CD4-positive, alpha-beta memory T cell (primary cell): Measurements from ENCODE around the gene MAPK14. TPM values are rescaled to one million over a fixed set of nuclear protein-coding genes. Genes with fewer than 3 reads are reported as not detected.
A peak's percentile ranks its signal among the peaks of the same experiment; 100 is the strongest.

Experiments
- CTCF ChIA-PET: fragments of 350-600 bp; sonication (Branson Sonifier 250); formaldehyde crosslinking; loops from one replicate; lab custom pipeline; 2021; ENCODE audit warnings: inconsistent platforms; ENCODE audit not compliant: partially characterized antibody; lab: Charles Lee
- POLR2A ChIA-PET: fragments of 350-600 bp; sonication (Branson Sonifier 250); formaldehyde crosslinking; loops from one replicate; lab custom pipeline; 2021; ENCODE audit not compliant: partially characterized antibody; lab: Charles Lee
- DNase-seq, 5 donors: peaks; one replicate each; pipeline versions ENCODE4 v3.0.0 to v3.0.0-alpha.2; 2020 to 2022; ENCODE audit warnings: mixed read lengths in 1 of 5
- H3K27ac ChIP-seq: one replicate; pipeline ENCODE4 v1.7.0; 2013; ENCODE audit warnings: low read depth, low read length
- H3K27me3 ChIP-seq: 2 replicates; pipeline ENCODE4 v1.7.0; 2013; ENCODE audit warnings: mild to moderate bottlenecking, low read length, moderate library complexity; ENCODE audit not compliant: insufficient read depth
- H3K36me3 ChIP-seq: 2 replicates; pipeline ENCODE4 v1.7.0; 2013; ENCODE audit warnings: mild to moderate bottlenecking, low read length, moderate library complexity; ENCODE audit not compliant: insufficient read depth
- H3K4me1 ChIP-seq: 2 replicates; pipeline ENCODE4 v1.7.0; 2013; ENCODE audit warnings: mild to moderate bottlenecking, low read length, moderate library complexity; ENCODE audit not compliant: insufficient read depth
- H3K4me3 ChIP-seq, 2 donors: one replicate each; pipeline ENCODE4 v1.7.0; 2013; ENCODE audit warnings: low read length in 2 of 2, mild to moderate bottlenecking in 1 of 2
- H3K9me3 ChIP-seq, 2 donors: one replicate each; pipeline ENCODE4 v1.7.0; 2013; ENCODE audit warnings: low read length in 2 of 2, control low read depth in 1 of 2; ENCODE audit not compliant: control insufficient read depth in 1 of 2
- H3K27ac Mint-ChIP-seq, 7 donors: one replicate each; pipeline ENCODE4 v1.8.0; 2020 to 2021; ENCODE audit warnings: mixed read lengths in 7 of 7, mild to moderate bottlenecking in 6 of 7, inconsistent platforms in 3 of 7, moderate library complexity in 3 of 7
- H3K27me3 Mint-ChIP-seq, 2 donors: one replicate each; pipeline ENCODE4 v1.8.0; 2020 to 2021; ENCODE audit warnings: mixed read lengths in 2 of 2
- H3K36me3 Mint-ChIP-seq, 2 donors: one replicate each; pipeline ENCODE4 v1.8.0; 2020 to 2021; ENCODE audit warnings: mixed read lengths in 2 of 2, inconsistent platforms in 1 of 2, mild to moderate bottlenecking in 1 of 2
- H3K4me1 Mint-ChIP-seq, 4 donors: one replicate each; pipeline ENCODE4 v1.8.0; 2020 to 2021; ENCODE audit warnings: mixed read lengths in 4 of 4, mild to moderate bottlenecking in 1 of 4
- H3K4me3 Mint-ChIP-seq, 8 donors: one replicate each; pipeline ENCODE4 v1.8.0; 2020 to 2021; ENCODE audit warnings: mixed read lengths in 8 of 8, mild to moderate bottlenecking in 7 of 8, moderate library complexity in 6 of 8, inconsistent platforms in 3 of 8
- H3K9me3 Mint-ChIP-seq, 8 donors: one replicate each; pipeline ENCODE4 v1.8.0; 2020 to 2021; ENCODE audit warnings: mixed read lengths in 8 of 8, mild to moderate bottlenecking in 5 of 8, inconsistent platforms in 3 of 8, moderate library complexity in 1 of 8
- intact Hi-C: fragments of 100-400 bp; cut with micrococcal nuclease; formaldehyde crosslinking; loops from one replicate; pipeline ENCODE4 v1.15.1; 2023
- polyA plus RNA-seq, 2 donors: library from polyadenylated mRNA; unstranded; fragments of 300-500 nt; fragmentation: Illumina TruSeq; gene quantifications; one replicate each; pipeline ENCODE4 v1.2.3, GENCODE V29; 2021
- total RNA-seq, 2 experiments: library from RNA; stranded (reverse); gene quantifications; one replicate each; pipeline ENCODE4 v1.2.3, GENCODE V29; 2021

The MAPK14 gene
- total and polyA plus RNA-seq, 4 experiments from 2014 or later, result 38.5 to 64.3 (median 53.8) TPM

DNA sequence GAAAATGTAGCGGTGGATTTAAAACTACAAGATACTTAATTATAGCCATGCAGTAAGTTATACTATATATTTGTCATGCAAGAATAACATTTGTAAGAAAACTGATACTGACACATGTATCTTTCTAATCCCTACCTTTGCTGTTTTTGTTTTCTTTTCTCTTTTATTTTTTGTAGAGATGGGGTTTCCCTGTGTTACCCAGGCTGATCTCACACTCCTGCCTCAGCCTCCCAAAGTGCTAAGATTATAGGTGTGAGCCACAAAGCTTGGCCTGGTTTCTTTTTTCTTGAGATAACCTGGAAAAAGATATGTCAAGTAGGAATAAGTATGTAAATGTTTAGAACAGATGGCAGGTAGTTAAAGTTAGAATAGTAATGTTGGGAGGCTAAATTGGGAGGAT lies 44.1 kb downstream of the MAPK14 start:
- H3K27me3 Mint-ChIP-seq, result no peaks in the 10 kb centered on the region
- H3K9me3 Mint-ChIP-seq, result no peaks in the 10 kb centered on the region
- H3K27ac ChIP-seq, result no peak overlapping the region
- CTCF ChIA-PET, result interaction anchor here (0.6 to 1.3 kb wide), 4 partner anchors 11 to 106 kb away, joined by 3 read pairs; no protein-coding TSS in a partner anchor
- intact Hi-C loops, result no loop called here
- no peak overlapping the region for H3K4me3 ChIP-seq
- POLR2A ChIA-PET, result no interaction called here
- peaks cover 31 to 46% (median 41%) of the 10 kb centered on the region in 4 donors for H3K4me1 Mint-ChIP-seq
- peaks cover 10% of the 10 kb centered on the region for H3K36me3 ChIP-seq
- H3K36me3 Mint-ChIP-seq, result peaks cover 22 to 23% of the 10 kb centered on the region in 2 donors
- H3K9me3 ChIP-seq, result no peaks in the 10 kb centered on the region
- no peak overlapping the region for H3K4me3 Mint-ChIP-seq
- peaks cover 16% of the 10 kb centered on the region for H3K4me1 ChIP-seq
- no peak for DNase-seq
- H3K27ac Mint-ChIP-seq, result peak overlapping the region in 6 of 7 donors; percentile 8 to 69 (median 40)
- no peaks in the 10 kb centered on the region for H3K27me3 ChIP-seq

DNA sequence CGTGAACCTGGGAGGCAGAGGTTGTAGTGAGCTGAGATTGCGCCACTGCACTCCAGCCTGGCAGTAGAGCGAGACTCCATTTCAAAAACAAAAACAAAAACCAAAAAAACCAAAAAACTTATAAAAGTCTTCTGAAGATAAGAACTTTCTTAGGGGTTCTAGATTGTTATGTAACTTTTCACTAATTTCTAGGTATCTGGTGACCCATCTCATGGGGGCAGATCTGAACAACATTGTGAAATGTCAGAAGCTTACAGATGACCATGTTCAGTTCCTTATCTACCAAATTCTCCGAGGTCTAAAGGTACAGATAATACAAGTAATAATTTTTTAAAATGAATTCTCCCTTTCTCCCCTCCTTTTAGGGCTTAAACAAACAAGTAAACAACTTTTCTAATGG lies 45.1 kb downstream of the MAPK14 start:
- Mint-ChIP-seq H3K36me3 (peaks cover 26 to 31% of the 10 kb centered on the region in 2 donors), H3K27me3 (no peaks in the 10 kb centered on the region), H3K4me1 (peaks cover 27 to 39% (median 35%) of the 10 kb centered on the region in 4 donors), H3K27ac (peak overlapping the region in 5 of 7 donors; percentile 5 to 69 (median 52)), H3K4me3 (no peak overlapping the region), H3K9me3 (no peaks in the 10 kb centered on the region)
- DNase-seq, result no peak
- Histone ChIP-seq H3K4me3 (no peak overlapping the region), H3K9me3 (no peaks in the 10 kb centered on the region), H3K36me3 (peaks cover 15% of the 10 kb centered on the region), H3K4me1 (peaks cover 9% of the 10 kb centered on the region), H3K27ac (no peak overlapping the region), H3K27me3 (no peaks in the 10 kb centered on the region)
- ChIA-PET POLR2A (no interaction called here), CTCF (interaction anchor here (1.2 to 1.8 kb wide), 3 partner anchors 22 to 124 kb away, joined by 3 to 7 read pairs (median 3); partner anchors contain the start of gene BRPF3)
- intact Hi-C loops, result no loop called here

DNA sequence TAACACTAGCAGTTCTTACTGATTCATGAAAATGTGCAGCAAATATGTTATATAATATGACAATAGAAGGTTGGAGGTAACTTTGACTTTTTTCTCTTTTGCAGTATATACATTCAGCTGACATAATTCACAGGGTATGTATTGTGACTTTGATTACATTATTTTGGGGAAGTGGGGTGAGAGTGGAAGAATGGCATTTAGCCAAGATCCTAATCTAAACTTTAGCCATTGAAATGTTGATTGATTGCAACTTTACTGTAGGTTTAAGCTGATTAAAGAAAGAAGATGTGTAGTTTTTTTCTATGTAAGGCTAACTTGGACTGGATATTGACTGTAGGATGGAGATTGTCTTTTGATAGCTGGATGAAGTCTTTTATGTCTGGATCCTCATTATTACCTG lies 46.0 kb downstream of the MAPK14 start:
- Histone ChIP-seq H3K36me3 (peaks cover 22% of the 10 kb centered on the region), H3K4me3 (no peak overlapping the region), H3K27ac (no peak overlapping the region), H3K27me3 (no peaks in the 10 kb centered on the region), H3K4me1 (peaks cover 4% of the 10 kb centered on the region), H3K9me3 (no peaks in the 10 kb centered on the region)
- H3K36me3 Mint-ChIP-seq, result peaks cover 28 to 37% of the 10 kb centered on the region in 2 donors
- peaks cover 21 to 30% (median 28%) of the 10 kb centered on the region in 4 donors for H3K4me1 Mint-ChIP-seq
- peak overlapping the region in 5 of 7 donors; percentile 0 to 72 (median 47) for H3K27ac Mint-ChIP-seq
- intact Hi-C loops, result no loop called here
- no peak for DNase-seq
- H3K27me3 Mint-ChIP-seq, result no peaks in the 10 kb centered on the region
- CTCF ChIA-PET, result interaction anchor here (1.0 to 1.8 kb wide), 5 partner anchors 22 to 130 kb away, joined by 3 to 7 read pairs (median 5); partner anchors contain the start of gene BRPF3
- no peak overlapping the region for H3K4me3 Mint-ChIP-seq
- no peaks in the 10 kb centered on the region for H3K9me3 Mint-ChIP-seq
- POLR2A ChIA-PET, result interaction anchor here (0.9 kb wide), 1 partner anchor 45 kb away, joined by 3 read pairs; no protein-coding TSS in a partner anchor

DNA sequence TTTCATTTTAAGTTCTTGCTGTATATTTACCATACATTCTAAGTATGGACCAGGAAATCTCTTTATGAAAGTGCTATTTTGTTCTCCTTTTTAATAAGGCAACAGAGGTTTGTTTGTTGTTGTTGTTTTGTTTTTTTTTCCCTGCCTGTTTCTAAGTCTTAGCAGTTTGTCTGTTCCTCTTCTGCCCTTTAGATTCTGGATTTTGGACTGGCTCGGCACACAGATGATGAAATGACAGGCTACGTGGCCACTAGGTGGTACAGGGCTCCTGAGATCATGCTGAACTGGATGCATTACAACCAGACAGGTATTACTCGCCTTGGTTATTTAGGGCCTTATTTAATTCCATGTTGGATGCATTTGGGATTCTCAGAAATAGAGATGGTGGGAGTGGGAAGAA lies 48.0 kb downstream of the MAPK14 start:
- H3K36me3 ChIP-seq, result peaks cover 36% of the 10 kb centered on the region
- peaks cover 9 to 21% (median 15%) of the 10 kb centered on the region in 4 donors for H3K4me1 Mint-ChIP-seq
- DNase-seq, result no peak
- peaks cover 48 to 55% of the 10 kb centered on the region in 2 donors for H3K36me3 Mint-ChIP-seq
- H3K4me1 ChIP-seq, result peaks cover 4% of the 10 kb centered on the region
- ChIA-PET CTCF (interaction anchor here (1.5 to 4.7 kb wide), 2 partner anchors 10 to 19 kb away, joined by 5 to 33 read pairs; no protein-coding TSS in a partner anchor), POLR2A (interaction anchor here (0.9 to 1.2 kb wide), 2 partner anchors 19 to 55 kb away, joined by 3 read pairs; no protein-coding TSS in a partner anchor)
- H3K9me3 ChIP-seq, result no peaks in the 10 kb centered on the region
- H3K4me3 Mint-ChIP-seq, result peak overlapping the region in 1 of 8 donors; percentile 13
- no peaks in the 10 kb centered on the region for H3K27me3 Mint-ChIP-seq
- no peaks in the 10 kb centered on the region for H3K27me3 ChIP-seq
- no peak overlapping the region for H3K27ac ChIP-seq
- H3K9me3 Mint-ChIP-seq, result no peaks in the 10 kb centered on the region
- H3K27ac Mint-ChIP-seq, result peak overlapping the region in 5 of 7 donors; percentile 14 to 77 (median 29)
- no peak overlapping the region for H3K4me3 ChIP-seq
- intact Hi-C loops, result loop anchor here (5.0 kb wide), 1 partner anchor 48 kb away; the partner anchor contains the start of gene MAPK14

DNA sequence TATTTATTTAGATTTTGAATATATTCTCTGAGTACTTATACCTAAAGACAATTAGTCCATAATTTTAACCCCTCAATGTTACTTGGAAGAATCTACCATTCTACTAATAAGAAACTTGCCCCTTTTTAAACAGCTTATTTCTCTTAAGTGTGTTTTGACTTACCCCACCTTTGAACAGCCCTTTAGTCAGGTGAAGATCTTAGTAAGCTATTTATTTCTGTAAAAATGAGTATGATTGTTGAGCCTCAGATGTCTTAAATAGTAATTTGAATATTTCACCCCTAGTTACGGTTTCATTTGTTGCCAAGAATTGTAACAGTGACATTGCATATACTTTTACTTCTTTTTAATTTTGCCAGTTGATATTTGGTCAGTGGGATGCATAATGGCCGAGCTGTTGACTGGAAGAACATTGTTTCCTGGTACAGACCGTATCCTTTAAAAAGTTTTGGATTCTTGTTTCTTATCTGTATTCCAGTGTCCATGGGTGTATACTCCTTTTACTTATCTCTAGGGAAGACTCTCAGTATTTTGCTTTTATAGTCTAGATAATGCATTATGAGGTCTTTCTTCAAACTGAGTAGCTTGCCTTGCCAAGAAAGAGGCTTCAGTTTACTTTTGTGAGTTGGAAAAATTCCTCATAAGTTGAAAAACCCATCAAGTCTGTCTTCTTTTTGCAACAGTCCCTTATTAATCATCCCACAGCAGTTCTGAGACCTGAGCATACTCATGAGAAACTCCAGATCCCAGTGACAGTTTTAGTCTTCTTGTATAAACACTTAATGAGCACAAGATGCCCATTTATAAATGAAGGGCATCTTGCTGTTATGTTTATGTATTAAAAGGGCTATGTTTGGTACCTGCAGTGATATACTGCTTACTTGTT lies 48.8 kb downstream of the MAPK14 start:
- peaks cover 41% of the 10 kb centered on the region for H3K36me3 ChIP-seq
- DNase-seq, result no peak
- no peaks in the 10 kb centered on the region for H3K9me3 ChIP-seq
- H3K4me3 ChIP-seq, result no peak overlapping the region
- peaks cover 4% of the 10 kb centered on the region for H3K4me1 ChIP-seq
- H3K27ac ChIP-seq, result no peak overlapping the region
- Mint-ChIP-seq H3K4me1 (peaks cover 9 to 18% (median 14%) of the 10 kb centered on the region in 4 donors), H3K27me3 (no peaks in the 10 kb centered on the region), H3K9me3 (no peaks in the 10 kb centered on the region), H3K36me3 (peaks cover 55 to 63% of the 10 kb centered on the region in 2 donors), H3K4me3 (no peak overlapping the region), H3K27ac (peak overlapping the region in 1 of 7 donors; percentile 48)
- H3K27me3 ChIP-seq, result no peaks in the 10 kb centered on the region
- ChIA-PET CTCF (interaction anchor here (0.6 to 4.7 kb wide), 4 partner anchors 9 to 265 kb away, joined by 3 to 33 read pairs (median 5); no protein-coding TSS in a partner anchor), POLR2A (interaction anchor here (0.9 to 1.2 kb wide), 2 partner anchors 19 to 54 kb away, joined by 3 read pairs; no protein-coding TSS in a partner anchor)
- intact Hi-C loops, result loop anchor here (5.0 kb wide), 1 partner anchor 49 kb away; the partner anchor contains the start of gene MAPK14

DNA sequence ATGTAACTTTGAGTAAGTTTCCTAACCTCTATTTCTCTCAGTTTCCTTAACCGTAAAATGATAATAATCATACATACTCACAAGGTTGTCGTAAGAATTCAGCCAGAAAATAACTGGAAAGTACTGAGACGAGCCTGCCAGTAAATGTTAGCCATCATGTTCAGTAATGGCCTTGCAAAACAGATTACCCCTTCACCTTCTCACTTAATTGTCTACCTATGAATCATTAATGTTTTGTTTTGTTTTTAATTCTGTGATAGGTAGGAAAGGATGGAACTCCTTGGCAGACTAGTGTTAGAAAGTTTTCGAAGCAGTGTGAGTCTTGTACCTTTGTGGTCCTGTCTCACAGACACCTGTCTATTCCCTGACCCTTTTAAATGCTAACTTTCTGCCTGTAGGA lies 50.6 kb downstream of the MAPK14 start:
- POLR2A ChIA-PET, result interaction anchor here (1.0 kb wide), 1 partner anchor 50 kb away, joined by 3 read pairs; no protein-coding TSS in a partner anchor
- Mint-ChIP-seq H3K4me1 (peaks cover 6 to 17% (median 9%) of the 10 kb centered on the region in 4 donors), H3K27ac (peak overlapping the region in 2 of 7 donors; percentile 33 to 42), H3K9me3 (no peaks in the 10 kb centered on the region), H3K27me3 (no peaks in the 10 kb centered on the region), H3K4me3 (no peak overlapping the region), H3K36me3 (peaks cover 64 to 74% of the 10 kb centered on the region in 2 donors)
- Histone ChIP-seq H3K9me3 (no peaks in the 10 kb centered on the region), H3K4me3 (no peak overlapping the region), H3K36me3 (peaks cover 56% of the 10 kb centered on the region), H3K27ac (no peak overlapping the region), H3K27me3 (no peaks in the 10 kb centered on the region), H3K4me1 (no peaks in the 10 kb centered on the region)
- intact Hi-C loops, result loop anchor here (5.0 kb wide), 1 partner anchor 51 kb away; the partner anchor contains the start of gene MAPK14
- no peak for DNase-seq
- CTCF ChIA-PET, result interaction anchor here (0.9 to 4.7 kb wide), 3 partner anchors 9 to 30 kb away, joined by 3 to 33 read pairs (median 3); no protein-coding TSS in a partner anchor
